GM18507 (cell line): ENCODE results near the gene COQ8B.
"Not testable (repeated sequence)": the region's sequence is repeated elsewhere in the genome, so short reads cannot be mapped to it uniquely, and the experiment has no call there.

Source experiments
- DNase-seq: peaks from one replicate; pipeline ENCODE4 v3.0.0; 2011; ENCODE audit warnings: low read depth; ENCODE audit not compliant: insufficient read length; ENCODE audit errors: extremely low spot score
- FAIRE-seq: peaks from 2 replicates; lab custom pipeline; 2011; peaks lifted over from hg19 to GRCh38; lab: Jason Lieb, UNC

The COQ8B gene

DNA sequence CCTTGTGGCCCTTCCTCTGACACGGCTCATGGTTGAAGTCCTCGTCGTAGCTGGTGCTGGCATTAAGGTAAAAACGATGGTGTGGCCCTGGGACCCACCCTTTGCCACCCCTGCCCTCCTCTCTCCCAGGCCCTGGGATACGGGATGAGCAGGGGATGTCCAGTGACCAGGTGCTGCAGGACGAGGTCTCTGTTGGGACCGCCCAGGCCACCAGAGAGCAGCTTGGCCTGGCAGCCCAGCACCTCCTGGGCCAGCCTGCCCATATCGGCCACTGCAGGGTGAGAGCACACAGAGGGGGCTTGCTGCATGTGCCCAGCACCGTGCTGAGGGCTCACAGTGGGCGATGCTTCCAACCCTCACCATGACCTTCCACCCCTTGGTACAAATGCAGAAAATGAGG is 27.2 kb upstream of the COQ8B start:
- DNase-seq (no peak), FAIRE-seq (no peak)

DNA sequence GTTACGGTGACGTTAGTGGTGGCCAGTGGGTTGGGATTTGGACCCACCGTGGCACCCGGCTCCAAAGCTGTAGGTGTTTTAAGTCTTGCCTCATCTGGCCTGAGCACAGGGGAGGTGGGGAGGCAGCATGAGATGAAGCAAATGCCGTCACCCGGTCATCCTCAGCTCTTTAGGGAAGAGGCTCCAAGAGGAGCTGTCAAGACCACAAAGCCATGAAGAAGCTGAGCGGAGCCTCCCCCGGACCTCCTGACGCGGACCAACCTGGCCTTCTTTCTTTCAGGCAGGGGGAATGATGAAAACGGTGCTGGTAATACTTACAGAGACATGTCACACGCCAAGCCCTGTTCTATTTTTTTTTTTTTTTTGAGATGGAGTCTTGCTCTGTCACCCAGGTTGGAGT is 26.2 kb upstream of the COQ8B start:
- DNase-seq (no peak), FAIRE-seq (no peak)

DNA sequence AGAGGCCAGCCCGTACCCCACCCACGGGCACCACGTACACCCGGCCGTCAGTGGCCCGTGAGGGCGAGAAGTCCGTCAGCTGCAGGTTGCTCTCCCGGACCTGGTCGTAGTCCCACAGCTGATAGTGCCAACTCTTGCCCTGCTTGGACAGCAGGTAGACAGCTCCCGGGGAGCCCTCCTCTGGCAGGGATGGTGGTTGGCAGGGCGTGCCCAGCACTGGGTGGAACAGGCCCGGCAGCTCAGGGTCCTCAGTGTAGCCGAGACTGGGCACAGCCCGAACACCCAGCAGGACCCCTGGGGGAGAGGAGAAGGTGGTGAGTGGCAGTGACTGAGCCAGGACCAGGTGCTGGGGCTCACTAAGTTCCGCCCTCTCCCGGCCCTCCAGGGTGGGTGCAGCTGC is 25.8 kb upstream of the COQ8B start:
- no peak for FAIRE-seq

DNA sequence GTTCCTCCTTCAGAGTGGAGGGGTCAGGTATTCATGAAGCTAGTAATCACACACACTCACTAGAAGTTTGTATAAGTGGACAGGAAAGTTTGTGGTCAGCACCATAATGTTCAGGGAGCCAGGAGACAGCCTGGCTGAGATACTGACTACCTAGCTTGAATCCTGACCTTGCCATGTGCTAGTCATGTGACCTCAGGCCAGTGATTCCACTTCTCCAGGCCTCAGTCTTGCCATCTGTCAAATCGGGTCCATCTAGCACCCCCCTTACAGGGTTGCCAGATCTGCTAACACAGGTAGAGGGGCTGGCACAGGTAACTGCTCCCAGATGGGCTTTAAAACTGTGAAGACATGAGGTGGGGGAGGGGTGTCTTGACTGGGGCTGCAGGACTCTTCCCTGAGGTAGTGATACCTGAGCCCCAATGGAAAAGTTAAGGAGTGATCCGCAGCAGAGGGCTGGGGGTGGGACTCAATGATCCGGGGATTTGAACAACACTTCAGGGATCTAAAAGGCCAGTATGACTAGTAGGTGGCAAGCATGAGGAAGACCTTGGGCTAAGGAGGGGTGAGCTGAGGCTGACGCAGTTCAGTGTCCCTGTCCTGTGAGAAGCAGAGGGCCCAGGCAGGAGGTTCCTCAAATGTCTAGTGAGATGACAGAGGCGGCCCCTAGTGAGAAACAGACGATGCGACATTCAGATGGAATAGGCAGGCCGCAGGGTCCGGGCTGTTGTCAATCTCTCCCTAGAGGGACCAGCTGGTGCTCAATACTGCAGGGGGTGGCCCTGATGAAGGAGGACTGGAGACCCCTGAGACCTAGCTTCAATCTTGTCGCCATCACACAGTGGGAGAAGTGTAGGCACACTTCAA is 25.1 kb upstream of the COQ8B start:
- DNase-seq (no peak), FAIRE-seq (no peak)

More for the DNA sequence above, 25.8 kb upstream of the COQ8B start:
- DNase-seq: no peak

DNA sequence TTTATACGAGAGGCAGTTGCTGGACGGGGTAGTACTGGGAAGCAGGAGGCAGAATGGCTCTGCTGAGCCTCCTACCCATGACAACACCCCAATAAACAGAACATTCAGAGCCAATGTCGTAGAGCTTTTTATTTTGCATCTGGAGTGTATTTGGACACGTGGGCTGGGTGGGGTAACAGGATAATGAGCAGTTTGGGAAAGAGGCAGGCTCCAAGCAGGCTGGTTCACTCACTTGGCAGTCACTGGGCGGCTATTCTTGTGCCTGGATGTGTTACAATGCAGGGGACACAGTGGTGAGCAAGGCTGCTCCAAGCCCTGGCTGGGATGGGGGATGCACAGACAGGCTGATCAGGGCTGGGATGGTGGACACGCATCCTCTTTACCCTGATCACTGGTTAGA is 24.1 kb upstream of the COQ8B start:
- no peak for DNase-seq
- FAIRE-seq: no peak

DNA sequence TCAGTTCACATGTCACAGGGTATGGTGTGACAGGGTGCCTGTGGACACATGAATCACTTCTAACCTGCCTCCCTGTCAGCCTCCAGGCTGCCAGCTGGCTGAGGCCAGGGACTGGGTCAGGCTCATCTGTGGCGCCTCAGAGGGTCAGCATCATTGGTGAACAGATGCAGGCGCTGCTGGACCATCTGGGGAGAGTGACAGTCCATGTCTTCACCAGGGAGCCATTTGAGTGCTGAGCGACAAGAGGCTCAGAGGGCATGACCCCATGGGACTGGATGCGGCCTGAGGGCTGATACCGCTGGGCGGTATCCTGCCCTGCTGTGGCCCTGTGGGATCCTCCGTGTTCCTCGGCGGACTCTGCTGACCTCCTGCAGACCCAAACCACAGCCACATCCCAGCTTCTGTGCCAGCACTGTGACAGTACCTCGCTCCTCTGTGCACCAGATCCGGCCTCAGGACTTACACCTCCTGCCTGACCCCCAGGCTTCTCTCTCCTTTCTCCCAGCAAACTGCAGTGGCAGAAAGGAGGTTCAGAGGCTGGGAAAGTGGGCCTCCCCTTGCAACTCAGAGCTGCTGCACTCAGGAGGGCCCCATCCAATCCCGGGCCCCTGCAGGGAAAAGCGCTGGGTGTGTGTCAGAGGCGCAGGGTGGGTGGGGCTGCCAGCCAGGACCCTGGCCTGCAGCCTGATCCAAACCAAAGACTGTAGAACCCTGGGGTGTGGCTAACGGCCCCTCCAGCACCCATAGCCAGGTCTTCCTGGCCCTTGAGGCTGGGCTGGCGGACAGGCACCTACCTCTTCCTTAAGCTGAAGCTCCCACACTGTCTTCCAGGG is 23.4 kb upstream of the COQ8B start:
- no peak for FAIRE-seq

DNA sequence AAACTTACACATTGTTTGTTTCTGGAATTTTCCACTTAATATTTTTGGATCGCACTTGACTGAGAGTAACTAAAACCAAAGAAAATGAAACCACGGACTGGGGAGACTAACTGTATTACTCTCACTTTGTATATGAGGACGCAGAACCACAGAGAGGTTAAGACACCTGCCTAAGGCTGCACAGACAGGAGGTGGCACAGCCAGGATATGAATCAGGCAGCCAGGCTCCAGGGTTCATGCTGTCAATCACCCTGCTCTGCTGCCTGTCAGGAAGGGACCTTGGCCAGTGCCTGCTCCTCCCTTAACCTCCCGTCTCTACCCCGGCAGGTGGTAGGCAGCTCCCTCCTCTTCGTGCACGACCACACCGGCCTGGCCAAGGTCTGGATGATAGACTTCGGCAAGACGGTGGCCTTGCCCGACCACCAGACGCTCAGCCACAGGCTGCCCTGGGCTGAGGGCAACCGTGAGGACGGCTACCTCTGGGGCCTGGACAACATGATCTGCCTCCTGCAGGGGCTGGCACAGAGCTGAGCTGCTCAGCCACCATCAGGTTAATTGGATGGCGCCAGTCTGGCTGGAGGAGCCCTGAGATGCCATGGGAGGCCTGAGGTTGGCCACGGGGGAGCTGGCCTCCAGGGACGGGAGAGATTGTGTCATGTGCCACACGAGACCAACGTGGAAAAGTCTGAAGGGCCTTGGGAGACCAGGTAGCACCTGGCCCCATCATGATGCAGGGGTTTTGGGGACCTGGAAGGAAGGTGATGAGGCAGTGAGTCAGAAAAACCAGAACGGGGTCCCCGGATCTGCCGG is 22.5 kb upstream of the COQ8B start:
- no peak for FAIRE-seq
- no peak for DNase-seq

More for the DNA sequence above, 23.4 kb upstream of the COQ8B start:
- DNase-seq: no peak

DNA sequence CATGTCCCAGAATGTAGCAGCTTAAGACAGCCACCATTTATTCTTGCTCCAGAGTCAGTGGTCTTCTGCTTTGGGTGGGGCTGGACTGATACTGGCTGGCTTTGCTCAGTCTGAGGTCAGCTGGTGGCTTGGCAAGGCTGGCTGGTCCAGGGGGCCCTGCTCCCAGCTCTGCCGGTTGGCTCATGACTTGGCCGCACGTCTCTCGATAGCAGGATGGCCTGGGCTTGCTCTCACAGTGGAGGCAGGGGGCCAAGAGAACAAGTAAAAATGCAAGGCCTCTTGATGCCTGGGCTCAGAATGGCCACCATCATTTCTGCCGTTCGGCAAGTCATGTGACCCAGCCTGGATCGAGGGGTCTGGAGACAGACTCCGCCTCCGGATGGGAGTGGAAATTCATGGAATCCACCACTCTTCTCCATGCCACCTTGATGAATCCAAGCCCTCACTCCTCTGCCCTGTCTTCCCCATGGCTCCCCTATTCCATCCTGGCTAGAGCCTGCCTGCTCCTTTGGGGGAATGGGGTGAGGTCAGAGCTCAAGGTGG is 20.5 kb upstream of the COQ8B start:
- no peak for FAIRE-seq
- no peak for DNase-seq

DNA sequence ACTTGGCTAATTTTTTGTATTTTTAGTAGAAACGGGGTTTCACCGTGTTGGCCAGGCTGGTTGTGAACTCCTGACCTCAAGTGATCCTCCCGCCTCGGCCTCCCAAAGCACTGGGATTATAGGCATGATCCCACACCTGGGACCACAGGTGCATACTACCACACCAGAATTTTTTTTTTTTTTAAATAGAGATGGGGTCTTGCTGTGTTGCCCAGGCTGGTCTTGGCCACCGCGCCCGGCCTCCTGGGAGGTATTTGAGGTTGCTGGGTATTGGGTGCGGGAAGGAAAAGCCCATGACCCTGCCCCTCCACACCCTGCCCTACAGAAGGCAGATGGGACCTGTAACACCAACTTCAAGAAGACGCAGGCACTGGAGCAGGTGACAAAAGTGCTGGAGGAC is 20.0 kb upstream of the COQ8B start:
- DNase-seq (no peak), FAIRE-seq (no peak)

DNA sequence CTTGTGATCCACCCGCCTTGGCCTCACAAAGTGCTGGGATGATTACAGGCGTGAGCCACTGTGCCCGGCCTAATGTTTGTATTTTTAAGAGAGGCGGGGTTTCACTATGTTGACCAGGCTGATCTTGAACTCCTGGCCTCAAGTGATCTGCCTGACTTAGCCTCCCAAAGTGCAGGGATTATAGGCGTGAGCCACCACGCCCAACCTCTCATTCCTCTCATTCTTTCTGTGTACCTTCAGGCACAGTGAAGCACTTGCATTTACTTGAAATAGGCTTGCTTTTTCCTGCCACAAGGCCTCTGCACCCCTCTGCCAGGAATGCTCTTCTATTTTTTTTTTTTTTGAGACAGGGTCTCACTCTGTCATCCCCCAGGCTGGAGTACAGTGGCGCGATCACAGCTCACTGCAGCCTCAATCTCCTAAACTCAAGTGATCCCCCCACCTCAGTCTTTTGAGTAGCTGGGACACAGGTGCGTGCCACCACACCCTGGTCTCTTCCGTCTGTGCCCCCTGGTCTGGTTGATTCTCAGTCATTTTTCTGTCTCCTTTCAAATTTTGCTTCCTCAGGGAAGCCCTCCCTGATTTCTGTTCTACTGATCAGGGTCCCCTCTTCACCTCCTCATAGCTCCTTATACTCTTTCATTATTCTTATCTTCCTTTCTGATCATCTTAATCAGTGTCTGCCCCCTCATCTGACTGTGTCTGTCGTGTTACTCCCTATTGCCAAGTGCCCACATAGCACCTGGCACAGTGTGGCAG is 18.5 kb upstream of the COQ8B start:
- no peak for DNase-seq
- no peak for FAIRE-seq

DNA sequence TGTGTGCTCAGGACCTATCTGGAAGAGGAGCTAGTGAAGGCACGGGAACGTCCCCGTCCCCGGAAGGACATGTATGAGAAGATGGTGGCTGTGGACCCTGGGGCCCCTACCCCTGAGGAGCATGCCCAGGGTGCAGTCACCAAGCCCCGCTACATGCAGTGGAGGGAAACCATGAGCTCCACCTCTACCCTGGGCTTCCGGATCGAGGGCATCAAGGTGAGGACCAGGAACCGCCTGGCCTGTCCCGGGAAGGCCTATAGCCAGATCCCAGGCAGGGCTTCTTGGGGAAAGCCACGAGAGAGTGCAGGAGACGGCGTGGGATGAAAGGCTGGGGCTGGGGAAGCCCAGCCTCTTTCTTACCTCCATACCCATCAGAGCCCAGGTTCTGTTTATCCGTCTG is 16.5 kb upstream of the COQ8B start:
- DNase-seq: no peak
- FAIRE-seq: no peak

DNA sequence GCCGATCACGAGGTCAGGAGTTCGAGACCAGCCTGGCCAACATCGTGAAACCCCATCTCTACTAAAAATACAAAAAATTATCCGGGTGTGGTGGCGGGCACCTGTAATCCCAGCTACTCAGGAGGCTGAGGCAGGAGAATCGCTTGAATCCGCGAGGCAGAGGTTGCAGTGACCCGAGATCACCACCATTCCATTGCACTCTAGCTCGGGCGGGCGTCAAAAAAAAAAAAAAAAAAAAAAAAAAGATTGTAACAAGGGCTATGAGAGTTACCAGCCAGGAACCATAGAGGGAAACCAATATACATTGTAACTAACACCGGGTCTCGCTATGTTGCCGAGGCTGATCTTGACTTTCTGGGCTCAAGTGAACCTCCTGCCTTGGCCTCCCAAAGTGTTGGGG is 15.6 kb upstream of the COQ8B start:
- not testable (repeated sequence) for FAIRE-seq, DNase-seq

DNA sequence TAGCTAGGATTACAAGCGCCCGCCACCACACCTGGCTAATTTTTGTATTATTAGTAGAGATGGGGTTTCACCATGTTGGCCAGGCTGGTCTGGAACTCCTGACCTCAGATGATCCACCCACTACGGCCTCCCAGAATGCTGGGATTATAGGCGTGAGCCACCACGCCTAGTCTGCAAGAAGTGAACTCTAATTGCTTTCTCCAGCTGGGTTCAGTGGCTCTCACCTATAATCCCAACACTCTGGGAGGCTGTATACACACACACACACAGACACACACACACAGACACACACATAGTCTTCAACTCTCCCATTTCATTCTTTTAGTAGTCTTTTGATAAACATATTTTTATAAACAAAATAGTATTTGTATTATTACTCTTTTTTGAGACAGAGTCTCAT is 13.4 kb upstream of the COQ8B start:
- FAIRE-seq, DNase-seq: not testable (repeated sequence)

DNA sequence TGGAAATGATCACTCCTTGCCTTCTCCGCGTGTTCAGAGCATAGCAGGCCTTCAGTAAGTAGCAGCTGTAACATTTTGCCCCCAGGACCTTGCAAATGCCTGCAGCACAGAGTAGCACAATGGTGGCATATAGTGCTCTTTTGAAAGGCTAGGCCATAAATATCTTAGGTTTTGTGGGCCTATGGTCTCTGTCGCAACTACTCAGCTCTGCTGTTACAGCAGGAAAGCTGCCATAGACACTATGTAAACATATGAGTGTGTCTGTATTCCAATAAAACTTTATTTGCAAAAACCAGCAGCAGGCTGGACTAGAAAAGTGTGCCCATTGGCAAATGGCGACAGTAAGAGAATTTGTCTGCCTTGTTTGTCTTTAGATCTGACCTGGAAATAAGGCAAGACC is 9.6 kb upstream of the COQ8B start:
- FAIRE-seq (no peak), DNase-seq (no peak)

DNA sequence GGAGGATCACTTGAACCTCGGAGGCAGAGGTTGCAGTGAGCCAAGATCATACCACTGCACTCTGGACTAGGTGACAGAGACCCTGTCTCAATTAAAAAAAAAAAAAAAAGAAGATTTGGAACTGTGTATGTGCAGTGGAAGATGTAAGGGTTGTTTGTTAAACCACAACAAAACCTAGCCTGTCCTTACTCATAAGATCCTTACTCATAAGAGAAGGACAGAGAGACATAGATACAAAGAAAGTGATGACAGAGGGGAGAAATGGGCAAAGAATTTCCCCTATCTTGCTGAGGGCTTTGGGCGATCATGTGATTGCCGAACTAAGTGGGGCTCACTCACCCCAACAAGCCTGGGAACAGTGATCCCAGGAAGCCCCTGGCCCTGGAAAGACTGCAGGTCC is 8.2 kb upstream of the COQ8B start:
- FAIRE-seq (no peak), DNase-seq (no peak)

DNA sequence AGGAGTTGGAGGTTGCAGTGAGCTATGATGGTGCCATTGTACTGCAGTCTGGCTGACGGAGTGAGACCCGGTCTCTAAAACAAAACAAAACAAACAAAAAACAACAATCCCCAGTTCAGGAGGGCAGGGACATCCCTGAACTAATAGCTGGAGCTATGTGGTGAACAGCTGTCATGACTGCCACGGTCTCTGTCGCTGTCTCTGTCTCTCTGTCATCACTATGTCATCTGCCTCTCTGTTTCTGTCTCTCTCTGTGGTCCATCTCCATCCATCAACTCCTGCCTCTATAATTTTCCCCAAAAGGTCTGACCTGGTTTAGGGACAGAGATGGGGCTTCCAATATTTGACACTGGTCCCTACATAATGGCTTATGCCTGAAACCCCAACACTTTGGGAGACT is 7.6 kb upstream of the COQ8B start:
- no peak for DNase-seq

DNA sequence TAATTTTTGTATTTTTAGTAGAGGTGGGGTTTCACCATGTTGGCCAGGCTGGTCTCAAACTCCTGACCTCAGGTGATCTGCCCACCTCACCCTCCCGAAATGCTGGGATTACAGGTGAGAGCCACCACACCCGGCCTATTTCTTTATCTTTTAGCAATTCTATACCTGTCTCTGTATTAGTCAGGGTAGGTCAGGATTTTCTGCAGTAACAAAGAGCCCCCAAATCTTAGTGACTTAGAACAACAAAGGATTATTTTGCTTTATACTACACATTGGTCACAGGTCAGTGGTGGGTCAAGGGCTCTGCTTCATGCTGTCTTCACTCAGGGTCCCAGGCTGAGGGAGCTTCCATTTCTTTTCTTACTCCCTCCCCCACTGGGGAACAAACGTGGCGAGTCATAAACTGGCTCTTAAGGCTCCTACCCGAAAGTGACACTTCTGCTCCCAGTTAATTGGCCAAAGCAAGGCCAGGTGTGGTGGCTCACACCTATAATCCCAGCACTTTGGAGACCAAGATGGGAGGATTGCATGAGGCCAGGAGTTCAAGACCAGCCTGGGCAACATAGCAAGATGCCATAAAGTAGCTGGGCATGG is 7.1 kb upstream of the COQ8B start:
- DNase-seq: no peak
- FAIRE-seq: no peak

More for the DNA sequence above, 7.6 kb upstream of the COQ8B start:
- FAIRE-seq: no peak

DNA sequence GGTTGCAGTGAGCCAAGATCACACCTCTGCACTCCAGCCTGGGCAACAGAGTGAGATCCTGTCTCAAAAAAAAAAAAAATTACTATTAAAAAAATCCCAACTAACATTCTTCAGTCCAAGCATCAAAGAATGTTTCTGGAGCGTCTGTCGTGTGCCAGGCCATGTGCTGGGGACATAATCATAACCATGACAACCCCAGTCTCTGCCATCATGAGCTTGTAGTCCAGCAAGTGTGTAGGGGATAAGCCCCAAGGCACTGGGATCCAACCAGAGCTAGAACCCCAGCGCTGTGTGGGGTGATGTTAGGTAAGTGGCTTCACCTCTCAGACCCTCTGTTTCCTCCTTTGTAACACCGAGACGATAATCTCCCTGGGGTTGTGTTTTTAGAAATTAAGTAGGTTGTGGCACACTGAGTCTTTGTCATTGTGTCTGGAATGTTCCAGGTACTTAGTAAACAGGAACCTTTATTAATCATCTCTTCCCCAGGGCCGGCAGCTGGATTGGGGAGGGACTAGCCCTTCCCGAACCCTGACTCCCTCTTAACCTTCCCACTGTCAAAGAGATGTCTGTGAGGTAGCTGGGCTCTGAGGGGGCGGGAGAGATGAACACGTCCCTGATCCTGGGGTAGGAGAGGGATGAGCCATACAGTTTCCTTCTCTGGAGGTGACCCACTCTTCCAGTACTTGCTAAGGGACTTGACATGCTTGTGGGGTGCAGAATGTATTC is 5.4 kb upstream of the COQ8B start:
- DNase-seq (no peak), FAIRE-seq (no peak)
